GM19240 (cell line): ENCODE results near the gene TMEM108.

Experiments
- DNase-seq: peaks from one replicate; pipeline ENCODE4 v3.0.0; 2011; ENCODE audit warnings: low spot score; ENCODE audit not compliant: insufficient read length

TMEM108 gene

GRCh38 chr3:133276594-133276993, 238.4 kb downstream of the TMEM108 start:
- DNase-seq: no peak

DNA sequence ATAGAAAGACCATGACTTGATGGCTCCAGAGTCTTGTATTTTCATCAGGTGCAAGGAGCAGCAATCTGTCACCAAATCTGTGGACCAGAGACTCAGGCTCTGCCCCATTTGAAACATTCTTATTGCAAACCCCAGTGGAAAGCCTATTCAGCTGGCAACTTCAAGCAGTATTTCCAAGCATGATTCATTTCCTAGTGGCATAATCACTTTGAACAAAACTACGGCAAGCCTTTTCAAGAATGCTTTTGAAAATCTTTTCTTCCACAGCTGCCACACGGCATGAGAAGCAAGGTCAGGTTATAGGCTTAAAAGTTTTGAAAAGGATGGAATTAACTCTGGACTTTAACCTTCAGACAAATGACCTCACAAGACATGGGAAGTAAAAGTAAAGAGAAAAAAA, 239.6 kb downstream of the TMEM108 start:
- DNase-seq: no peak

DNA sequence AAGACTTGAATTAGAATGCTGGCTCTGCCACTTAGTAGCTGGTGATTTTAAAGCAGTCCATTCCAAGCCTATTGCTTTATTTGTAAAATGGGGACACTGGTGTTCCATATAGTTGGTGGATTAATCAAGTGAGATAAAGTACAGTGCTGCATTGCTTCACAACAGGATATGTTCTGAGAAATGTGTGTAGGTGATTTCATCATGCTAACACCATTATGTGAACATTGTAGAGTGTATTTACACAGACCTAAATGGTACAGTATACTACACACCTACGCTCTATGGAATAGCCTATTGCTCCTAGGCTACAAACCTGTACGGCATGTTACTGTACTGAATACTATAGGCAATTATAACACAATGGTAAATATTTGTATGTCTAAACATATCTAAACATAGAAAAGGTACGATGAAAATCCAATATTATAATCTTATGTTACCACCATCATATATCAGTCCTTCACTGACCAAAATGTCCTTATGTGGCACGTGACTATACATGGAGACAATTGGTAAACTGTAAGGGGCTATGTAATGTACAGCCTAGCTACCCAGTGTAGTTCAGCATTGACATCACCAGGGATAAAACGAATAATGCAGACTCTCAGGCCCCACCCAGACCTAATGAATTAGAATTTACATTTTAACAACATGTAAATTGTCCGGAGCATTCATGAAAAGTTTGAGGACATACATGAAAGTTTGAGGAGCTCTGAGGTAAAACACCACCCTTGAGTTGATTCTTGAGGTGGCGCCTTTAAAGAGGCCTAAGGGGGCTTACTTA, 240.3 kb downstream of the TMEM108 start:
- DNase-seq: no peak

- no peak for DNase-seq
These were observed 242.4 kb downstream of the TMEM108 start for GRCh38 chr3:133280586-133280985.

DNA sequence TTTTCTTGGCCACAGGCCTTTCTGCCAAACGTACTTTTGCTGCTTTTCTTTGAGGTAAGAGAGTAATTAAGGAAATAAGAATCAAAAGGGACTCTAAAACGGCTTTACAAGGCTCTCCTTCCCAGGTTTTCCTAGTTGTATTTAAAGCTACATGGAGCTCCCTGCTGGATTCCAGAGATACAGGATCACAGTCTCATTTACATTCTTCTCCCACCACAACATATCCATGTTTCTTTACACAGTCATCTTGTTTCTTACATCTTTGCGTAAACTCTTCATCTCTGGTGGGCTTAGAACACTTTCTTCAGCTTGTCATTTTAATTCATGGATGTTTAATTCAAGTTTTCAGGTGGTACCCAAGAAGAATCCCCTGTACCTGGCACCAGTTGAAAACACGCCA, 244.0 kb downstream of the TMEM108 start:
- DNase-seq: no peak

DNA sequence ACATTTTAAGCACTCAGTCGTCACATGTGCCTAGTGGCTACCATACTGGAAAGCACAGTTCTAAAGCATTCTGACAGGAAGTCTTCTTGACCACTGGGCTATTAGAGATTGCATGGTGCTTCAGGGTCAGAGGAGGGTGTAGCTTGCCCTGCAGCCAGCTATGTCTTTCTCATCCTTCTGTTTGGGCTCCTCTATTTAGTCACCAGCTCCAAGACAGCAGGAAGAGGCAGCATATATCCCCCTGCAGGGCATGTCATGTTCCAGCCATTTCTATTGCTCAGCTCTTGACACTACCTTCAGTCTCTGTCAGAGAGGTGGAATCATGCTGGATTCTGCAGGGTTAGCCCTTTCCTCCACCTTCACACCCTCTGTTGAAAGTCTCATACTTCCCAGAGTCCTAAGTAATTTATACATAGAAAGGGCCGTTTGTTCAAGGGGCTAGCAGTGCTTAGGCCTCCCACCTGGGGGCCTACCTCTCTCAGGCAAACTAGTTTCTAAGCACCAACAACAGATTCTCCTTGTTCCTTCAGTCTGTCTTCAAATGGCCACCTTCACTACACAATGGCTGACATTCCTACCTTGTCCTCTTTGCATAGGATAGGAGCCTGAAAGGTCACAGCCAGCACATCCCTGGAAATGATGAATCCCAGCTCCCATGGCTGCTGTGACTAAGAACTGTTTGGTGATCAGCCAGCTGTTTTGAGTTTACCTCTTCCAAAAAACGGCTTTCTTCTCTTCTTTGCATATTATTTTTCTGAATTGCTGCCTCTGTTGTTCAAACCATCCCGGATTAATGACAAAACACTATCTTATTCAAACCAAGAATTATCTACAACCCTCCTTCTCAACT, 246.0 kb downstream of the TMEM108 start:
- DNase-seq: no peak

- no peak for DNase-seq
These were observed 251.1 kb downstream of the TMEM108 start for GRCh38 chr3:133289322-133289721.

- DNase-seq: no peak
These were observed 254.1 kb downstream of the TMEM108 start for GRCh38 chr3:133292296-133292695.

- no peak for DNase-seq
These were observed 255.4 kb downstream of the TMEM108 start for GRCh38 chr3:133293397-133294110.

- DNase-seq: no peak
These were observed 256.1 kb downstream of the TMEM108 start for GRCh38 chr3:133294253-133294652.

GRCh38 chr3:133295199-133295901, 257.2 kb downstream of the TMEM108 start:
- DNase-seq: peak; percentile 9

DNA sequence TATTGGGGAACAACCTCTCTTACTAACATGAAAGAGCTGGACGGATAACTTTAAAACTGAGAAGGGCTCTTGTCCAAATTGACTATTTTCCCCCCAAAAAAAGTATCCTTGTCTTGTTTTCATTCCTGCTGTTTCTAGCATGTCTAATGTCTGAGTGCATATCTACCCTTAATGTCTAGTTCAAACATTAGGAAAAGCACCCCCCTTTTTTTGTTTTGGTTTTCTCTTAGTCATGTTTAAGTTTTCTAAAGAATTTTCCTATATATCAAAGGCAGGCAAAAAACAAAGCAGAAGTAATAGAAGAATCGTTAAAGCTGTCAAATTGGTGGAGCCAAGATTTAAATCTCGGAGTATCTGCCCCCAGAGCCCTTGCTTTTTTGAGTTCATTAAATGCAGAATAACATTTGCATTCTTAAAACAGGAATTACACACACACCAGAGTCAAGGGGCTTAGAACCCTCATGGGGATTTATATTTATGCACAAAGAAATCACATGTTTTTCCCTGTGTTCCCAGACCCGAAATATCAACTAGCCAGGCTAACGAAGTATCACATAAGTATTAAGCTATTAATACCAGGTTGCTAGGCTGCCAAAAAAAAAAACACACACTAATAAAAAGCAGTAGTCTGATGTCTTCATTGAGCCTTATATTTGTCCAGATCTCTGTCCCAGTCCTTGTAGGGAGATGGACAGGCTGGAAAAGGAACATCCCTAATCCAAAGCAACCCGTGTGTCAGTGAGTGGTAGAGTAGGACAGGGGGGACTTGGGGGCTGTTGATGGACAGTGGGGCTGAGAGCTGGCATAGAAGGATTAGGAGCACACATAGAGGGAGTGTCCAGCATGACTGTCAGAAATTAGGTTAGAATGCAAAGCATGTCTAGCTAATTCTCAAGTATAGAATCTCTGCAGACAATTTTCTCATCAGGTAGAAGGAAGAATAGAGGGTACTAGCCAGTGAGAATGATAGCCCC, 258.0 kb downstream of the TMEM108 start:
- no peak for DNase-seq

DNA sequence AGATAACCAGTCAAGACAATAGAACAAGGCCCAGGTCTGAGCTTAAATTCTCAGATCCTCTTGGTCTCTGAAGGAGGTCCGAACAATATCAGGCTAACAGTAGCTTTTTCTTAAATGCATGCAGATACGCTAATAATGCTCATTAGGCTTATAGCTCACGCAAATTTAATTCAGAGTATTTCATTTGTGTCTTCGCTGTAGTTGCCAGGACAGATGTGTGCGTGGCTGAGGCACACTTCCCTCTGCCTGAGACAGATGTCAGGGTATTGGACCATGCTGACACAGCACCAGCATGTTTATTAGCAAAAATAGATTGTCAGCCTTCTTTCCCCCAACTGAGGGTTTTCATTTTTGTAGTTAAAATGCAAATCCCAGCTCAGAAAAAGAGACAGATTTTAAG, 258.8 kb downstream of the TMEM108 start:
- no peak for DNase-seq

GRCh38 chr3:133300102-133300501, 261.9 kb downstream of the TMEM108 start:
- no peak for DNase-seq

DNA sequence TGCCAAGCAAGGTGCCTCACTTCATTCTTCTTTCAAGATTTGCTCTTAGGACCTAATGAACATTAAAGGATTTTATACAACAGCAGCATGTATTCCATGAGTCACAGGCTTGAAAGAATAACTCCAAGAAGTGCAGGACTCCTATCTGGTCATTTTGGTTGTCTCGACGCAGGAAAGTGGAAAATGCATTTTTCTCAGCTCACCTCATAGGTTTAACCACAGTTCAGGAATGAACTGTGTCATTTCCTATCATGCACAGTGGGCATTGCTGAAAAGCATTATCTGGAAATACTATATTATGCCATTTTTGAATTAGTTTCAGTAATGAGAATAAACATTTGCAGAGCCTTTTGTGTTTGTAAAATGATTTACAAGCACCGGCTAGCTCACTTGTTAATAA, 263.0 kb downstream of the TMEM108 start:
- no peak for DNase-seq

DNA sequence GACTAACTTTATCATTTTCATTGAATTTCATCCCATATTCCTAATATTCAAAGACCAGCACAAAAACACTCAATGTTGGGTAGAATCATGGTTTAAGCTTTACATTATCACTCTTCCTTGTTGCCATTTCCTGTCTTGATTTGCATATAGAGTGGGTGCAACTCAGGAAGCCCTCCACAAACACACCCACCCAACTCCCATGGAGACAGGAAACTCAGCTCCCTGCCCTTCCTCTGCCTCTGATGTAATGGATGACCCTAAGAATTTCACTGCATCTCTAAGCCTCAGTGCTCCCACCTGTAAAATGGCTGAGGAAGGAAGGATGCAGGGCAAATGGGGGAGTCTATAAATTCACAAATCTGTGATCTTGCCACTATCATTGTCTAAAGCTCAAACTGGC, 263.5 kb downstream of the TMEM108 start:
- DNase-seq: no peak

- no peak for DNase-seq
These were observed 265.2 kb downstream of the TMEM108 start for GRCh38 chr3:133303430-133303829.

- no peak for DNase-seq
These were observed 279.7 kb downstream of the TMEM108 start for GRCh38 chr3:133317866-133318265.

DNA sequence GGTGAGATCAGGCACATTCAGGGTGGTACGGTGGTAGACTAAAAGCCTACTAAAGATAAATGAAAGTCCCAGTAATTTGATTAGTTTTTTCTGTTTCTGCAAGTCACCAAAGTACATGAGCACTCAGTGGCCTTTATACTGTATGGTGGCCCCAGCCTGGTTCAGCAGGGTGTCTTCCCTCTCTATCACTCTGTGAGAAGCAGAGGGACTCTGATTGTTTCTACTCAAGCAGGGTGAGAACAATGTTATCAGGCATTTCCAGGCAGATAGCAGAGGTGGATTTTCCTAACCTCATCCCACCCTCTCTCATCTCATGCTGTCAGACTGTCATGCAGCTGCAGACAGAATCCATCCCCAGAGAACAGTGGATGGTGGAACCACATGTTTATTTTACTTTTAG, 290.2 kb downstream of the TMEM108 start:
- DNase-seq: no peak

GRCh38 chr3:133329626-133330025, 291.4 kb downstream of the TMEM108 start:
- DNase-seq: no peak
